SK-N-SH (cell line): Measurements from ENCODE around the gene TACC2. TPM values are rescaled to one million over a fixed set of nuclear protein-coding genes. Genes with fewer than 3 reads are reported as not detected.
"Not testable (repeated sequence)": the region's sequence is repeated elsewhere in the genome, so short reads cannot be mapped to it uniquely, and the experiment has no call there.

Source experiments
- CTCF ChIA-PET: fragments of 300-600, 350-600 bp; formaldehyde crosslinking; extraction: SDS; loops from one replicate; lab custom pipeline; 2021; lab: Yijun Ruan, JAX
- POLR2A ChIA-PET: fragments of 350-600 bp; sonication (Branson Sonifier 250); formaldehyde crosslinking; extraction: SDS; loops from one replicate; lab custom pipeline; 2020; ENCODE audit warnings: antibody characterized with exemption, inconsistent platforms; lab: Yijun Ruan, JAX
- DNase-seq: peaks from one replicate; pipeline ENCODE4 v3.0.0; 2012
- H2AFZ ChIP-seq: fragments of 200-600 bp; sonication (generic); 2 replicates; pipeline ENCODE4 v1.8.1; 2016; ENCODE audit warnings: antibody characterized with exemption, mild to moderate bottlenecking, low read depth
- H3F3A ChIP-seq: fragments of 200-600 bp; sonication (generic); replicated peaks from 2 replicates; pipeline ENCODE3; 2016; ENCODE audit warnings: antibody characterized with exemption, mild to moderate bottlenecking; ENCODE audit not compliant: insufficient read depth
- H3K27ac ChIP-seq, 2 experiments: fragments of 200-500 bp in 1 of 2; fragments of 200-600 bp in 1 of 2; sonication (Bioruptor generic) in 1 of 2; sonication (generic), shearing (Covaris generic) in 1 of 2; 2 replicates each; pipeline versions ENCODE4 v1.5.1 to v1.6.1; 2014 to 2016; ENCODE audit warnings: low read depth in 2 of 2, inconsistent platforms in 1 of 2, low read length in 1 of 2, mild to moderate bottlenecking in 1 of 2, mixed read lengths in 1 of 2
- H3K27me3 ChIP-seq: fragments of 200-600 bp; sonication (generic), shearing (Covaris generic); 2 replicates; pipeline ENCODE4 v1.6.1; 2016; ENCODE audit warnings: mixed run types; ENCODE audit not compliant: insufficient read depth
- H3K36me3 ChIP-seq, 2 experiments: fragments of 200-500 bp in 1 of 2; fragments of 200-600 bp in 1 of 2; sonication (Bioruptor generic) in 1 of 2; sonication (generic) in 1 of 2; replicated peaks in 1 of 2; 2 replicates each; pipeline versions ENCODE3 to v1.5.1; 2014 to 2016; ENCODE audit warnings: low read length in 1 of 2, mild to moderate bottlenecking in 1 of 2; ENCODE audit not compliant: insufficient read depth in 2 of 2, control insufficient read depth in 1 of 2
- H3K4me1 ChIP-seq, 2 experiments: fragments of 200-500 bp in 1 of 2; fragments of 200-600 bp in 1 of 2; sonication (Bioruptor generic) in 1 of 2; sonication (generic), shearing (Covaris generic) in 1 of 2; 2 replicates each; pipeline versions ENCODE4 v1.5.1 to v1.6.1; 2014 to 2016; ENCODE audit warnings: low read depth in 1 of 2, low read length in 1 of 2, mixed run types in 1 of 2; ENCODE audit not compliant: insufficient read depth in 2 of 2, control insufficient read depth in 1 of 2
- H3K4me2 ChIP-seq: fragments of 200-600 bp; sonication (generic), shearing (Covaris generic); 2 replicates; pipeline ENCODE4 v1.6.1; 2017; ENCODE audit warnings: mixed run types
- H3K4me3 ChIP-seq, 2 experiments: fragments of 200-500 bp in 1 of 2; fragments of 200-600 bp in 1 of 2; sonication (Bioruptor generic) in 1 of 2; sonication (generic), shearing (Covaris generic) in 1 of 2; 2 replicates each; pipeline versions ENCODE4 v1.5.1 to v1.8.1; 2014 to 2016; ENCODE audit warnings: low read depth in 2 of 2, inconsistent platforms in 1 of 2, low read length in 1 of 2, mild to moderate bottlenecking in 1 of 2, mixed read lengths in 1 of 2, moderate library complexity in 1 of 2
- H3K79me2 ChIP-seq: fragments of 200-600 bp; sonication (generic); 2 replicates; pipeline ENCODE4 v1.8.1; 2017; ENCODE audit warnings: mild to moderate bottlenecking; ENCODE audit not compliant: insufficient read depth
- H3K9ac ChIP-seq: fragments of 200-600 bp; sonication (generic); 2 replicates; pipeline ENCODE4 v1.6.1; 2017; ENCODE audit warnings: mixed run types
- H3K9me2 ChIP-seq: fragments of 200-600 bp; sonication (generic); 2 replicates; pipeline ENCODE4 v1.6.1; 2017; ENCODE audit warnings: mixed run types
- H3K9me3 ChIP-seq: fragments of 200-600 bp; sonication (generic); 2 replicates; pipeline ENCODE4 v1.6.1; 2017; ENCODE audit warnings: mixed run types, mild to moderate bottlenecking, moderate library complexity
- H4K20me1 ChIP-seq: fragments of 200-600 bp; sonication (generic); 2 replicates; pipeline ENCODE4 v1.6.1; 2017; ENCODE audit warnings: mild to moderate bottlenecking, mixed run types; ENCODE audit not compliant: insufficient read depth
- CHD2 ChIP-seq: fragments of 150-350 bp; IDR thresholded peaks from 2 replicates; pipeline ENCODE4 v1.6.1; 2018; ENCODE audit warnings: low read length; ENCODE audit not compliant: partially characterized antibody
- ELF1 ChIP-seq: IDR thresholded peaks from 2 replicates; pipeline ENCODE4 v1.4.0; 2012
- EP300 ChIP-seq, 2 experiments: IDR thresholded peaks; 2 replicates each; pipeline versions ENCODE4 v1.4.0 to v1.6.1; 2012; ENCODE audit warnings: borderline replicate concordance in 1 of 2, low read depth in 1 of 2, low read length in 1 of 2
- FOSL2 ChIP-seq: IDR thresholded peaks from 2 replicates; pipeline ENCODE4 v1.4.0; 2012; ENCODE audit warnings: low read depth, mild to moderate bottlenecking, moderate library complexity, borderline replicate concordance
- FOXJ3 ChIP-seq: sonication (generic); formaldehyde crosslinking; IDR thresholded peaks from 2 replicates; pipeline ENCODE4 v1.5.1; 2020; ENCODE audit warnings: mild to moderate bottlenecking, missing genetic modification reagents
- GATA2 ChIP-seq: sonication (generic); formaldehyde crosslinking; IDR thresholded peaks from 2 replicates; pipeline ENCODE4 v1.5.0; 2020; ENCODE audit warnings: mild to moderate bottlenecking, missing genetic modification reagents
- JUND ChIP-seq: IDR thresholded peaks from 2 replicates; pipeline ENCODE4 v1.4.0; 2012
- MAX ChIP-seq: IDR thresholded peaks from 2 replicates; pipeline ENCODE4 v1.4.0; 2012; ENCODE audit warnings: low read depth
- MEF2A ChIP-seq: IDR thresholded peaks from 2 replicates; pipeline ENCODE4 v1.4.0; 2012; ENCODE audit warnings: low read depth, borderline replicate concordance
- MXI1 ChIP-seq: IDR thresholded peaks from 2 replicates; pipeline ENCODE4 v1.6.1; 2012; ENCODE audit warnings: mild to moderate bottlenecking, low read depth, low read length, improper control_type of control experiment
- NFIC ChIP-seq: IDR thresholded peaks from 2 replicates; pipeline ENCODE4 v1.4.0; 2012; ENCODE audit warnings: borderline replicate concordance
- NRF1 ChIP-seq: IDR thresholded peaks from 2 replicates; pipeline ENCODE4 v1.6.1; 2012; ENCODE audit warnings: low read depth, mild to moderate bottlenecking, low read length
- PBX3 ChIP-seq: IDR thresholded peaks from 2 replicates; pipeline ENCODE4; 2012
- RCOR1 ChIP-seq: fragments of 150-350 bp; IDR thresholded peaks from 2 replicates; pipeline ENCODE4 v1.6.1; 2017; ENCODE audit warnings: antibody characterized with exemption, low read length
- REST ChIP-seq: IDR thresholded peaks from 2 replicates; pipeline ENCODE4 v1.6.1; 2012; ENCODE audit warnings: mild to moderate bottlenecking, low read depth, low read length, moderate library complexity
- SMC3 ChIP-seq: IDR thresholded peaks from 2 replicates; pipeline ENCODE4 v1.6.1; 2012; ENCODE audit warnings: low read depth, low read length, improper control_type of control experiment
- TCF12 ChIP-seq: IDR thresholded peaks from 2 replicates; pipeline ENCODE4 v1.4.0; 2012
- TEAD4 ChIP-seq: IDR thresholded peaks from 2 replicates; pipeline ENCODE4 v1.4.0; 2012; ENCODE audit warnings: mild to moderate bottlenecking, borderline replicate concordance; ENCODE audit not compliant: insufficient read depth
- WGBS: methylation state at CpG from one replicate; pipeline ENCODE4 v1.1.6; 2017; ENCODE audit warnings: low lambda C conversion rate; 5-methylcytosine and 5-hydroxymethylcytosine counted together
- polyA plus RNA-seq, 3 experiments: library from polyadenylated mRNA; depleted of rRNA; stranded (reverse); fragments of >200 nt; gene quantifications; 2 replicates each; pipeline ENCODE4 v1.2.3, GENCODE V29; 2012

Gene TACC2
- polyA plus RNA-seq, 1 of the 3 experiments (the other 2 are of a cell fraction), result 8.8 TPM

- TF ChIP-seq FOSL2 (peak; percentile 77), REST (no peak), SMC3 (no peak), GATA2 (CRISPR knock-in tag) (no peak), PBX3 (peak; percentile 66)
These were observed 74.1 kb downstream of the TACC2 start (continued) for GRCh38 chr10:122062831-122063674.

GRCh38 chr10:122066337-122066939 lies 77.5 kb downstream of the TACC2 start:
- H3F3A ChIP-seq, H2AFZ ChIP-seq, H3K27me3 ChIP-seq, H3K36me3 ChIP-seq, H3K4me2 ChIP-seq, H3K9me2 ChIP-seq, H3K79me2 ChIP-seq, POLR2A ChIA-PET, H3K27ac ChIP-seq, H4K20me1 ChIP-seq, H3K9me3 ChIP-seq, H3K4me1 ChIP-seq, H3K4me3 ChIP-seq, H3K9ac ChIP-seq, DNase-seq, CTCF ChIA-PET: not testable (repeated sequence)
- WGBS, result 71% methylated on average over 7 of the region's 9 CpGs

GRCh38 chr10:122068844-122069243 lies 79.9 kb downstream of the TACC2 start:
- DNase-seq, result no peak
- Histone ChIP-seq H3K27me3 (no peaks in the 10 kb centered on the region), H3K9me2 (no peaks in the 10 kb centered on the region), H2AFZ (no peak overlapping the region), H3K79me2 (no peaks in the 10 kb centered on the region), H3K4me1 (peaks cover 0 to 6% of the 10 kb centered on the region in 2 experiments; a peak in 2 of 4 replicates), H3K9ac (no peak overlapping the region), H3F3A (peaks cover 4% of the 10 kb centered on the region), H3K9me3 (no peaks in the 10 kb centered on the region), H3K4me3 (no peak overlapping the region), H3K27ac (no peak overlapping the region), H4K20me1 (no peaks in the 10 kb centered on the region), H3K4me2 (no peak overlapping the region), H3K36me3 (no peaks in the 10 kb centered on the region)
- CTCF ChIA-PET, result interaction anchor here (1.2 kb wide), 1 partner anchor 18 kb away, joined by 3 read pairs; no protein-coding TSS in a partner anchor
- 89% methylated on average over 12 of the region's 12 CpGs for WGBS
- POLR2A ChIA-PET, result no interaction called here
- TF ChIP-seq CHD2 (no peak), TCF12 (no peak), MAX (no peak), NFIC (no peak), SMC3 (no peak), MEF2A (no peak), RCOR1 (no peak), FOXJ3 (CRISPR knock-in tag) (no peak), ELF1 (no peak), JUND (no peak), MXI1 (no peak), NRF1 (no peak), EP300 (IDR thresholded peaks at IDR 0.05; ENCODE audit: borderline replicate concordance in 1 of 2, low read depth in 1 of 2, low read length in 1 of 2) (no peak), TEAD4 (no peak)
